DMS79 (cell line): ENCODE results near the gene OR10D3.
"Not testable (repeated sequence)": the region's sequence is repeated elsewhere in the genome, so short reads cannot be mapped to it uniquely, and the experiment has no call there.

Experiments
- DNase-seq: peaks from one replicate; lab custom pipeline; 2025; lab: John Stamatoyannopoulos, UW

The OR10D3 gene

DNA sequence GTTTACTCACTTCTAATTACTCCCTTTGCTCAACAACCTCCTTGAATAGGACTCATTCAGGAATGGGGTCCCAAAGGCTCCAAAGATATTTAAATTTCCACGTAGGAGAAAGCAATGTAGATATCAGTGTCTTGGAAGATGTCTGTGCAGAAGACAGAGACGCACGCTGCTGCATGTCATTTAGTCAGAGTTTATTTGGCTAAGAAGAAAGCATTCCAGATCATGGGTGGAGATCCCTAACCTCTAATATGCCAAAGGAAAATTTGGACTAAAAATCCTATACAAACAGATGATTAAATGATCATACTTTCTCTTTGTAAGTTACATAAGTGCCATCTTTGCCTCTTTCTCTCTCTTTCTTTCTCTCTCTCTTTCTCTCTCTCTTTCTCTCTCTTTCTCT is at the start of gene OR10D3:
Gene OR10D3, plus strand, starts transcription at position 278 of the 400 bp plus-strand sequence. CDS start 1,925 bp downstream, outside the sequence.
- DNase-seq: no peak

DNA sequence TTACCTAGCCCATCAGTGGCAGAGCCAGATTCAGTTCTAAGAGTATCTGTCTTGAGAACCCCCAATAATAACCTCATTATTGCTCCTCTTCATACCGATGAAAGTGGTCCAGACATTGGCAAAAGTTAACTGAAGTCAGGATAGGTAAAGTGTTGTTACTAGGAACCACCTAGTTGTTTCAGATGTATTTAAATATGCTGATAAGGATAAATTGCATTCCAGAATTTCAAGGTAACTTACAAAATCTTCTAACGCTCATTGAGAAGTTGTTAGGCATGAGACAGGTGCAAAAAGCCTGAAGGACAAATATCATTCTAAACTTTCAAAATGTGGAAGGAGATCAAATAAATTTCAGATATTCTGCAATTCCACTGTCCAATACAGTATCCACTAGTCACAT is 40.1 kb upstream of the OR10D3 start:
- no peak for DNase-seq

DNA sequence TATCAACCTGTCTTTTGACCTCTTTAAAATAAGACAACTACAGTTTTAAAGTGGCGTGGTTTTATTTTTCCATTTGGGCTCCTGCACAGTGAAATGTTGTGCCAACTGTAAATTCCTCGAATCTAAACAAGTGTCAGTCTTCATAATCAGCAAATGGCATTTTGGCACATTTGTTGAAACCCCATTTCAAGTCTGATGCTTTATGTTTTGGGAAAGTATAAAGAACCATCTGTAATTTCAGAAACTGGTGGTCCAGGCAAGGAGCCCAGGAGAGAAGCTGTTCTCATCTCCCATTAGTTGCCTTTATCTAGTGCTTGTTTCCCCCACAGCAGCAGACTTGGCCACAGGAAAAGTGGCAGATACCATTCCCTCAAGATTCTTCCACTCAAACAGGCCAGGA is 35.2 kb upstream of the OR10D3 start:
- DNase-seq: no peak

GRCh38 chr11:124150684-124151083 is 32.5 kb upstream of the OR10D3 start:
- no peak for DNase-seq

GRCh38 chr11:124152770-124153407 is 30.3 kb upstream of the OR10D3 start:
- no peak for DNase-seq

DNA sequence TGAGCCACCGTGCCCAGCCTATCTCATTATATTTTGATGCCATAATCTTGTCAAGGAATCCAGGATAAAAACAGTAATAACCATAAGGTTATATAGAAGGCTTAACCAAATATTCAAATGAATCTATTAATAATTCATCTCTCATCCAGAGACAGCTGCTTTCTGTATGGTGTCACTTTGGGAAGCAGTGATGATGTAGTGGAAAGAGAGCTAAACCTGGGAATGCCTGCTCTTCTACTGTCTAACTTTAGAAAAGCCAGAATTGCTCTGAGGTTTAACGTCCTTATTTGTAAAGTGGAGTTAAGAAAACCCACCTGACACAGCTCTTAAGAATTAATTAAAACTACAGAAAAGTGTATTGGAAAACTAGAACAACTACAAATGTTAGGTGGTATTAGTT is 29.3 kb upstream of the OR10D3 start:
- no peak for DNase-seq

DNA sequence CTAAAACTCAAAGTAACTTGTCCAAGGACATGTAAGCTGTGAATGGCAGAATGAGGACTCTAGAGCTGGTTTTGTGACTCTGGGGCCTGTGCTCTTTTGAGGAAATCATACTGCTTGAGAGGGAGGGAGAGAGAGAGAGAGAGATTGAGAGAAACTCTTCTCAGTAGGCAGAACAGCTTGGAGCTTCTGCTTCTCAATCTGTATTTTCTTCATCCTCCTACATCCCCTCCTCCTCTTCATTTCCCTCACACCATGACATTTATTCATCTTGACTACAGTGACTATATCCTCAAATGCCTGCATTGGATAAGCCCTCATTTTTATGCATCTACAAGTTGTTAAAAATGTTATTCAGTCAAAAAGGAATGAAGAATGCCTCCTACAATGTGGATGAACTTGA is 23.7 kb upstream of the OR10D3 start:
- DNase-seq: no peak

DNA sequence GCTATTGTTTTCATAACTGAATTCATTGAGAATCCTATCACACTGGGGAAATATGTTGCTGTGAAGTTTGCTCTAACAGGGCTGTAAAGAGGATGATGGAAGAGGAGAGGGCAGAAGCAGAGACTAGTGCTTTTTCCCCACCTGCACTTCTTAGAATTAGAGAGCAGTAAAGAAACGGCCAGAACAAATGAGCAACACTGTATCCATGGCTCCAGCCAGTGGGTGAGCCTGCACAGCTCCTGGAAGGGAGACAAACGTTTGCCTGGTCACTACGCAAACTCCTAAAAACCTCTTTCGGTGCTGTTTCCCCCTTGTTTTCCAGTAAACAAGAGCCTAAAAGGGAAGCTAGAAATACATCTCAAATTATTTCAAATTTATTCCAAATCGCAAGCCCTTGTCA is 22.2 kb upstream of the OR10D3 start:
- no peak for DNase-seq

- DNase-seq: no peak
Observed at GRCh38 chr11:124167826-124168231, 15.3 kb upstream of the OR10D3 start.

DNA sequence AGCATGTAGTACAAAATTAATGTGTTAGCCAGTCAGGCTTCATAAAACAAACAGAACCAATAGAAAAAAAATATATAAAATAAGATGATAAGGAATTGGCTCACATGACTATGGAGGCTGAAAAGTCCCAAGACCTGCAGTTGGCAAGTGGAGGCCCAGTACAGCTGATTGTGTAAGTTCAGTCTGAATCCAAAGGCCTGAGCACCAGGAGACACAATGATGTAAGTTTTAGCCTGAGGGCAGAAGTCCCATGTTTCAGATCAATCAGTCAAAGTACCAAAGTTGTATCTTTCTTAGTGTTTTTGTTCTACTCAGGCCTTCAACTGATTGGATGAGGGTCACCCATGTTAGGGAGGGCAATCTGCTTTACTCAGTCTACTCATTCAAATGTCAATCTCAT is 14.3 kb upstream of the OR10D3 start:
- no peak for DNase-seq

- not testable (repeated sequence) for DNase-seq
Observed at GRCh38 chr11:124170315-124170714, 12.8 kb upstream of the OR10D3 start.

DNA sequence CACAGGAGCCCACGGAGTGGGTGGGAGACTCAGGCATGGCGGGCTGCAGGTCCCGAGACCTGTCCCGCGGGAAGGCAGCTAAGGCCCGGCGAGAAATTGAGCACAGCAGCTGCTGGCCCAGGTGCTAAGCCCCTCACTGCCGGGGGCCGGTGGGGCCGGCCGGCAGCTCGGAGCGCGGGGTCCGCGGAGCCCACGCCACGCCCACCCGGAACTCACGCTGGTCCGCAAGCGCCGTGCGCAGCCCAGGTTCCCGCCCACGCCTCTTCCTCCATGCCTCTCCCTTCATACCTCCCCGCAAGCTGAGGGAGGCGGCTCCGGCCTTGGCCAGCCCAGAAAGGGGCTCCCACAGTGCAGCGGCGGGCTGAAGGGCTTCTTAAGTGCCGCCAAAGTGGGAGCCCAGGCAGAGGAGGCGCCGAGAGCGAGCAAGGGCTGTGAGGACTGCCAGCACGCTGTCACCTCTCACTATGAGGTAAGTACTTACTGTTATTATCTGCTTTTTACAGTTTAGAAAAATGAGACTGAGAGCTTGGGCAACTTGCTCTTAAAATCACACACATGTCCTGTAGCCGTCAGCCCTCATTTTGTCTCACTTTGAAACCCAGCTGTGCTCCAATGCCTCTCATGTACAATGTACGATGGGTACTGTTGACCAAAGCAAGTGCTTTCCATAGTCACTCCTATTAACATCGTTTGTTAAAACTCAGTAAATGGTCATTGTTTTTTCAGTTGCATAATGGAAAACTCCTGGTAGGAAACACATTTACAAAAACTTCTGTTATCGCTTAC is 12.2 kb upstream of the OR10D3 start:
- no peak for DNase-seq

- DNase-seq: no peak
Observed at GRCh38 chr11:124172101-124172500, 11.0 kb upstream of the OR10D3 start.

DNA sequence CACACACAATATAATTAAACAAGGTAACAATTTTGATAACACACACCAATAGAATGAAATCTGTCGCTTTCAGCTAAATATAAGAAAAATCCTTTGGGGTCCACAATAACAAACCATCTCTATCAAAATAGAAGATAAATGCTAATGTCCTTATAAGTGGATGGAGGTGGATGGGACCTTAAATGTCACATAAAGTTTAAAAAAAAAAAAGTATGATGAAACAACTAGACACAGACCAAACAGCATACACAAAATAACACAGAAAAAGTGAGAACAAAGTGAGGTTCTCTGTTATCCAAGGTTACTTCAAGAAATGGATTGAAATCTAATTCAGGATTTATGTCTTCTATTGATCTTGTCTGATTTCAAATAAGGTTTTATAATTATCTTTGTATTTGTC is 10.5 kb upstream of the OR10D3 start:
- no peak for DNase-seq

- DNase-seq: peak; percentile 26
Observed at GRCh38 chr11:124174001-124174583, 9.1 kb upstream of the OR10D3 start.

GRCh38 chr11:124176925-124177715 is 6.0 kb upstream of the OR10D3 start:
- DNase-seq: no peak

DNA sequence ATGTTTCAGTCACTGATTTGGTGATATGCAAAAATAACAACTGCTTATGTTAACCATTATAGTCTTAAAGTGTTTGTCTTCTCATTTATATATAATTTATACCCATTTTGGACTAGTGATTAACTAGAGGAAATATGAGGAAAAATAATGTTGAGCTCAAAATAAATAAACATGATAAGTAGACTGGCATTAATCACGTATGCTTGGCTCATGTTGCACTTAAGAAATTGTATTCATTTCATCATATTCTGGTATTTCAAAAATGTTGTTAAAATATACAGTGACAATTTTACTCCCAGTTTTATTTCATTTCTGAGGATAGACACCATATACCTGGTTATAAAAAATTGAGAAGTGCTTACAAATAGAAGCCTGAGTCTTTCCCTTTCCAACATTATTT is 3.8 kb upstream of the OR10D3 start:
- no peak for DNase-seq

- no peak for DNase-seq
Observed at GRCh38 chr11:124190298-124191139, 7.4 kb downstream of the OR10D3 start.

DNA sequence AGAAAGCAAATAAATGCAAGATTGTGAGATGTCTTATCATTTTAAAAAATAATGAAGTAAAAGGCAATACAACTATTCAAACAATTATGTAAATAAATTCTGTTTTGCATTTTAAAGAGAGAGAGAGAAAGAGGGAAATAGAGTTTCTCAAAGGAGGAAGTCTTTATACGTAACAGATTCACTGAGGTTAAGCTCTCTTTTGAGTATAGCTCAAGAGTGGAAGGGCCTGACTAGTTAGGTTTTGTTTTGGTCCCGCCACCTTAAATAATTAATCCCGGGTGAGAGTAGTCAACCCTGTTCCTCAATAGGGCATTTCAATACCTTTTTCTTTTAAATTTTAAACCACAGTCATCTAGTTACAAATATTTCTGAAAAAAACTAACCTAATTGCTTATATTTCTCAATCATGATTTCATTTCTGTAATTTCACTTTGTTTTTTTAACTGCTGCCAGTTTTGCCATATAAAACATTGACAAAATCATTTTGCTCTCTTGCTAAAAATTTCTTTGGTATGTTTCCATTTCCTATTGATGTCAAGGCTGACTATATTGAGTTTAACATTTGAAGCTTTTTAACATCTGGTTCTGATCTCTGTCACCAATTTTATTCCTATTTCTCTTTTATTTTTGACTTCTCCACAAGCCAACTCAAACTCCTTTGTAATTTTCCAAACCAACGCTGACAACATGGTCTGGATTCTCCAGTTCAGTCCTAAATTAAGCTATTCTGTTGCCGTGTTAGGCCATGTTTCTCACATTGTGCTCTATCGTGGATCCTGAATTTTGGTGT is 10.3 kb downstream of the OR10D3 start:
- no peak for DNase-seq

DNA sequence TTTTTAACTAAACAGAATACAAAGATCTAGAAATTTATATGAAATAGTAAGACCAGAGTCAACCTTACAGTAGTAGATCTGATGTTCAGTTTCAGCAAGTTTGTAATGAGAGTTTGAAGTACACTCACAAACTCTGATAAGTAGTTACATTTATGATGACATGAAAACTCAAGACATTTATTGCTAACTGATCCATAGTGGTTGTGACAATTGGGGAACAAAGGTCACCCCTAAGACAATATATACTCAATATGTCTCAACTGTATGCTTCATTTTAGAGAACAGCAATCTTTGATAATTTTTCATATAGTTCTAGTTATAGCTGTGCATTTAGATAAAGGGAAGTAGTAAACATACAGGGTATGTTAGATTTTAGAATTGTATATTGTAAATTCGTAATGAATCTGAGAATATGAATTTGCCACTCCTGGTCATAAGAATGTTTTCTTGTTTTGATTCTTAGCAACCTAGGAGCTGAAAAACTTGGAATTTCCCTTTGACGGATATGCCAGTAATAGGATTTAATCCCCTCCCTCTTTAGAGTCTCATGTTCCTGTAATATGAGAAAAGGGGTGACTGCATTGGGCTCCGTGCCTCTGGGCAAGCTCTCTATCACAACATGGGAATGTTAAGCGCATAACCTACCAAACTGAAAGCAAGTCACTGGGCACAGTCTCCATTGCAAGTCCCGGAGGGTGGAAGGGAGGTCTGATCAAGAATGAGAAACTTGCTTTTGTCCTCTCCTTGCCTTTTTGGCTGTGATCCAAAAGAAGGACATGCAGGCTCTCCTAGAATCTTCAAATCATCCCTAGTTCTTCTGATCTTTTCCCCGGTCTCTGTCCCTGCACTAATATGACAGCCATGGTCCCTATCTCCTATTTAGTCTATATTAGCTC is 11.4 kb downstream of the OR10D3 start:
- no peak for DNase-seq
